Esophagus squamous epithelium (tissue), 4 donors: ENCODE measurements around the gene ABCA3.

ENCODE experiments used
- POLR2A ChIP-seq, 4 donors: fragments of 450-650 bp; IDR thresholded peaks; one replicate each; pipeline ENCODE4 v1.6.1; 2017; ENCODE audit warnings: antibody characterized with exemption in 4 of 4, mild to moderate bottlenecking in 4 of 4, moderate library complexity in 3 of 4
- TF ChIP-seq, protein P1 (sequence below), 6 experiments: fragments of 450-650 bp in 4 of 6; fragments of 200-600 bp in 2 of 6; sonication (generic) in 2 of 6; IDR thresholded peaks; one replicate each; pipeline ENCODE4 v1.5.1; 2016 to 2019; ENCODE audit warnings: antibody characterized with exemption in 6 of 6, mild to moderate bottlenecking in 4 of 6, moderate library complexity in 4 of 6

DNA sequence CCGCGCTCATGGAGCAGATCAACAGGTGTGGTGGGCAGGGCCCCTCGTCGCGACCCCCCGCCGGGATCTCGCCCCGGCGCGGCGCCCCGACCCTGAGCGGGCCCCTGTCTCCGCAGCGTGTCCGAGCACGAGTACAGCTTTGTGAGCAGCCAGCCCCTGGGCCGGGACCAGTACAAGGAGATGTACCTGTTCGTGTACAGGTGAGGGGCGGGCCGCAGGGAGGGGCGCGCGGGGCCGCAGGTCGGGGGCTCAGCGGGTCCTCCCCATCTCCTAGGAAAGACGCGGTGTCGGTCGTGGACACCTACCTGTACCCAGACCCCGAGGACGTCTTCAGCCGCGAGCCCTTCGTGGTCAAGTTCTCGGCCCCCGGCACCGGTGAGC is 103.4 kb downstream of the ABCA3 start:
- no peak for TF ChIP-seq POLR2A (IDR thresholded peaks at IDR 0.05)
- TF ChIP-seq, protein P1, sequence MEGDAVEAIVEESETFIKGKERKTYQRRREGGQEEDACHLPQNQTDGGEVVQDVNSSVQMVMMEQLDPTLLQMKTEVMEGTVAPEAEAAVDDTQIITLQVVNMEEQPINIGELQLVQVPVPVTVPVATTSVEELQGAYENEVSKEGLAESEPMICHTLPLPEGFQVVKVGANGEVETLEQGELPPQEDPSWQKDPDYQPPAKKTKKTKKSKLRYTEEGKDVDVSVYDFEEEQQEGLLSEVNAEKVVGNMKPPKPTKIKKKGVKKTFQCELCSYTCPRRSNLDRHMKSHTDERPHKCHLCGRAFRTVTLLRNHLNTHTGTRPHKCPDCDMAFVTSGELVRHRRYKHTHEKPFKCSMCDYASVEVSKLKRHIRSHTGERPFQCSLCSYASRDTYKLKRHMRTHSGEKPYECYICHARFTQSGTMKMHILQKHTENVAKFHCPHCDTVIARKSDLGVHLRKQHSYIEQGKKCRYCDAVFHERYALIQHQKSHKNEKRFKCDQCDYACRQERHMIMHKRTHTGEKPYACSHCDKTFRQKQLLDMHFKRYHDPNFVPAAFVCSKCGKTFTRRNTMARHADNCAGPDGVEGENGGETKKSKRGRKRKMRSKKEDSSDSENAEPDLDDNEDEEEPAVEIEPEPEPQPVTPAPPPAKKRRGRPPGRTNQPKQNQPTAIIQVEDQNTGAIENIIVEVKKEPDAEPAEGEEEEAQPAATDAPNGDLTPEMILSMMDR (IDR thresholded peaks at IDR 0.05), result no peak
